Measurements from ENCODE around the gene KSR2. TPM values are rescaled to one million over a fixed set of nuclear protein-coding genes. Genes with fewer than 3 reads are reported as not detected.
A peak's percentile ranks its signal among the peaks of the same experiment; 100 is the strongest.
"Not testable (repeated sequence)": the region's sequence is repeated elsewhere in the genome, so short reads cannot be mapped to it uniquely, and the experiment has no call there.

KSR2 gene
- polyA plus RNA-seq (2012; ENCODE audit: missing spikeins) = 0.06 TPM

- TF ChIP-seq POLR2A (IDR thresholded peaks at IDR 0.05; ENCODE audit: low read depth, low read length) (no peak), POLR2AphosphoS5 (IDR thresholded peaks at IDR 0.05; ENCODE audit: low read depth, low read length) (no peak), TAF1 (IDR thresholded peaks at IDR 0.05; ENCODE audit: borderline replicate concordance, low read depth, low read length) (no peak)
- DNase-seq (ENCODE audit: insufficient read length) (peak; percentile 62), FAIRE-seq (no peak)
Measured at GRCh38 chr12:117968826-117969659, at the start of gene KSR2. Gene KSR2 (minus strand): TSS chr12:117968990. CDS start chr12:117968255, 735 bp downstream.

- DNase-seq (ENCODE audit: insufficient read length) = no peak
- no peak for FAIRE-seq
- no peak for TF ChIP-seq POLR2AphosphoS5 (IDR thresholded peaks at IDR 0.05; ENCODE audit: low read depth, low read length)
- TF ChIP-seq POLR2A (IDR thresholded peaks at IDR 0.05; ENCODE audit: low read depth, low read length) = no peak
- TF ChIP-seq TAF1 (IDR thresholded peaks at IDR 0.05; ENCODE audit: borderline replicate concordance, low read depth, low read length) = no peak
Measured at GRCh38 chr12:118017926-118018325, 49.1 kb upstream of the KSR2 start.

GRCh38 chr12:118016424-118017264, 47.9 kb upstream of the KSR2 start, which contains the start of gene RFC5:
Gene RFC5 (plus strand): TSS chr12:118016703. CDS start chr12:118016828, 125 bp downstream.
- peak; percentile 79; the same call in 1 of the 2 replicates for TF ChIP-seq TAF1 (IDR thresholded peaks at IDR 0.05; ENCODE audit: borderline replicate concordance, low read depth, low read length)
- TF ChIP-seq POLR2AphosphoS5 (IDR thresholded peaks at IDR 0.05; ENCODE audit: low read depth, low read length) = peak; percentile 94
- TF ChIP-seq POLR2A (IDR thresholded peaks at IDR 0.05; ENCODE audit: low read depth, low read length) = peak; percentile 92
- FAIRE-seq (peak; percentile 87), DNase-seq (ENCODE audit: insufficient read length) (peak; percentile 92)

GRCh38 chr12:118015944-118016343, 47.2 kb upstream of the KSR2 start:
- DNase-seq (ENCODE audit: insufficient read length) (no peak), FAIRE-seq (no peak)
- TF ChIP-seq POLR2A (IDR thresholded peaks at IDR 0.05; ENCODE audit: low read depth, low read length) = no peak
- no peak for TF ChIP-seq TAF1 (IDR thresholded peaks at IDR 0.05; ENCODE audit: borderline replicate concordance, low read depth, low read length)
- no peak for TF ChIP-seq POLR2AphosphoS5 (IDR thresholded peaks at IDR 0.05; ENCODE audit: low read depth, low read length)

- FAIRE-seq = no peak
- no peak for TF ChIP-seq POLR2AphosphoS5 (IDR thresholded peaks at IDR 0.05; ENCODE audit: low read depth, low read length)
- no peak for TF ChIP-seq POLR2A (IDR thresholded peaks at IDR 0.05; ENCODE audit: low read depth, low read length)
- TF ChIP-seq TAF1 (IDR thresholded peaks at IDR 0.05; ENCODE audit: borderline replicate concordance, low read depth, low read length) = no peak
- DNase-seq (ENCODE audit: insufficient read length) = no peak
Measured at GRCh38 chr12:118015306-118015705, 46.5 kb upstream of the KSR2 start.

GRCh38 chr12:118013283-118013682, 44.5 kb upstream of the KSR2 start:
- FAIRE-seq (no peak), DNase-seq (ENCODE audit: insufficient read length) (no peak)
- TF ChIP-seq POLR2A (IDR thresholded peaks at IDR 0.05; ENCODE audit: low read depth, low read length) (no peak), TAF1 (IDR thresholded peaks at IDR 0.05; ENCODE audit: borderline replicate concordance, low read depth, low read length) (no peak), POLR2AphosphoS5 (IDR thresholded peaks at IDR 0.05; ENCODE audit: low read depth, low read length) (no peak)

GRCh38 chr12:118011961-118012360, 43.2 kb upstream of the KSR2 start:
- DNase-seq (ENCODE audit: insufficient read length) (no peak), FAIRE-seq (no peak)
- no peak for TF ChIP-seq TAF1 (IDR thresholded peaks at IDR 0.05; ENCODE audit: borderline replicate concordance, low read depth, low read length)
- TF ChIP-seq POLR2A (IDR thresholded peaks at IDR 0.05; ENCODE audit: low read depth, low read length) = no peak
- TF ChIP-seq POLR2AphosphoS5 (IDR thresholded peaks at IDR 0.05; ENCODE audit: low read depth, low read length) = no peak

- DNase-seq (ENCODE audit: insufficient read length) (no peak), FAIRE-seq (no peak)
- TF ChIP-seq POLR2AphosphoS5 (IDR thresholded peaks at IDR 0.05; ENCODE audit: low read depth, low read length) (no peak), TAF1 (IDR thresholded peaks at IDR 0.05; ENCODE audit: borderline replicate concordance, low read depth, low read length) (no peak), POLR2A (IDR thresholded peaks at IDR 0.05; ENCODE audit: low read depth, low read length) (no peak)
Measured at GRCh38 chr12:118011377-118011776, 42.6 kb upstream of the KSR2 start.

- DNase-seq (ENCODE audit: insufficient read length) (no peak), FAIRE-seq (no peak)
- TF ChIP-seq TAF1 (IDR thresholded peaks at IDR 0.05; ENCODE audit: borderline replicate concordance, low read depth, low read length) (no peak), POLR2A (IDR thresholded peaks at IDR 0.05; ENCODE audit: low read depth, low read length) (no peak), POLR2AphosphoS5 (IDR thresholded peaks at IDR 0.05; ENCODE audit: low read depth, low read length) (no peak)
Measured at GRCh38 chr12:118010903-118011302, 42.1 kb upstream of the KSR2 start.

- not testable (repeated sequence) for FAIRE-seq; DNase-seq (ENCODE audit: insufficient read length)
Measured at GRCh38 chr12:117999806-118000205, 31.0 kb upstream of the KSR2 start.

GRCh38 chr12:117998719-117999118, 29.9 kb upstream of the KSR2 start:
- no peak for FAIRE-seq

More at GRCh38 chr12:117998719-117999118, 29.9 kb upstream of the KSR2 start:
- TF ChIP-seq POLR2A (IDR thresholded peaks at IDR 0.05; ENCODE audit: low read depth, low read length) (no peak), POLR2AphosphoS5 (IDR thresholded peaks at IDR 0.05; ENCODE audit: low read depth, low read length) (no peak), TAF1 (IDR thresholded peaks at IDR 0.05; ENCODE audit: borderline replicate concordance, low read depth, low read length) (no peak)
- DNase-seq (ENCODE audit: insufficient read length) = no peak

Measured in GM12892 (cell line).